Neural cell (in vitro differentiated cells): Measurements from ENCODE around the gene ETF1.

Experiments used
- CTCF ChIP-seq: fragments of 450-650 bp; IDR thresholded peaks from 2 replicates; pipeline ENCODE4 v1.5.1; 2014; ENCODE audit warnings: antibody characterized with exemption, mild to moderate bottlenecking, moderate library complexity; ENCODE audit not compliant: poor library complexity, severe bottlenecking
- EP300 ChIP-seq: fragments of 450-650 bp; conservative IDR thresholded peaks from 2 replicates; pipeline ENCODE4 v1.6.1; 2014; ENCODE audit warnings: antibody characterized with exemption, mild to moderate bottlenecking, moderate library complexity; ENCODE audit not compliant: poor library complexity, severe bottlenecking
- POLR2AphosphoS5 ChIP-seq: IDR thresholded peaks from 2 replicates; pipeline ENCODE4 v1.6.1; 2012

GRCh38 chr5:138564242-138564641, 21.2 kb upstream of the ETF1 start:
- no peak for TF ChIP-seq POLR2AphosphoS5
- no peak for TF ChIP-seq EP300
- no peak for TF ChIP-seq CTCF
